Umbilical cord (tissue), 2 donors: ENCODE measurements around the gene S100A11. TPM values are rescaled to one million over a fixed set of nuclear protein-coding genes. Genes with fewer than 3 reads are reported as not detected.
"Not testable (repeated sequence)": the region's sequence is repeated elsewhere in the genome, so short reads cannot be mapped to it uniquely, and the experiment has no call there.

ENCODE experiments used
- DNase-seq: peaks from one replicate; pipeline ENCODE4 v3.0.0-alpha.2; 2015; ENCODE audit warnings: low spot score
- total RNA-seq: library from RNA; depleted of rRNA; stranded (reverse); fragments of >200 nt; gene quantifications from one replicate; pipeline ENCODE4 v1.2.3, GENCODE V29; 2014; ENCODE audit warnings: low replicate concordance; ENCODE audit not compliant: insufficient read depth

The S100A11 gene
- 29.1 TPM for total RNA-seq

- DNase-seq: peak; percentile 96
These were observed at the start of gene S100A11 for GRCh38 chr1:152036267-152037216. Gene S100A11, minus strand, starts transcription at chr1:152037004. Its CDS starts 89 bp downstream, at chr1:152036915.

GRCh38 chr1:152084853-152085252 is 48.0 kb upstream of the S100A11 start:
- DNase-seq: no peak

GRCh38 chr1:152081026-152081425 is 44.2 kb upstream of the S100A11 start:
- DNase-seq: not testable (repeated sequence)

GRCh38 chr1:152080494-152080893 is 43.7 kb upstream of the S100A11 start:
- DNase-seq: not testable (repeated sequence)

- DNase-seq: no peak
These were observed 42.1 kb upstream of the S100A11 start for GRCh38 chr1:152078831-152079441.

- DNase-seq: no peak
These were observed 35.5 kb upstream of the S100A11 start for GRCh38 chr1:152072311-152072710.

- DNase-seq: no peak
These were observed 34.3 kb upstream of the S100A11 start for GRCh38 chr1:152071123-152071522.

- no peak for DNase-seq
These were observed 31.1 kb upstream of the S100A11 start for GRCh38 chr1:152067929-152068328.

GRCh38 chr1:152067150-152067549 is 30.3 kb upstream of the S100A11 start:
- DNase-seq: no peak

- DNase-seq: no peak
These were observed 25.1 kb upstream of the S100A11 start for GRCh38 chr1:152061952-152062351.

- no peak for DNase-seq
These were observed 16.6 kb upstream of the S100A11 start for GRCh38 chr1:152053375-152053774.

GRCh38 chr1:152052606-152053005 is 15.8 kb upstream of the S100A11 start:
- peak; percentile 82 for DNase-seq

- peak; percentile 20 for DNase-seq
These were observed 14.3 kb upstream of the S100A11 start for GRCh38 chr1:152050886-152051675.

GRCh38 chr1:152049291-152050083 is 12.7 kb upstream of the S100A11 start:
- DNase-seq: no peak

GRCh38 chr1:152048416-152049009 is 11.7 kb upstream of the S100A11 start:
- DNase-seq: no peak

- peak; percentile 99 for DNase-seq
These were observed 11.1 kb upstream of the S100A11 start for GRCh38 chr1:152047730-152048415.

GRCh38 chr1:152047413-152047729 is 10.6 kb upstream of the S100A11 start:
- DNase-seq: no peak

- DNase-seq: no peak
These were observed 7.6 kb upstream of the S100A11 start for GRCh38 chr1:152044386-152044785.

GRCh38 chr1:152043870-152044269 is 7.1 kb upstream of the S100A11 start:
- no peak for DNase-seq

- DNase-seq: no peak
These were observed 5.2 kb upstream of the S100A11 start for GRCh38 chr1:152042030-152042429.
